Measurements from ENCODE around the gene KCTD20.

Gene KCTD20

GRCh38 chr6:36499918-36500317 is 57.1 kb downstream of the KCTD20 start:
- no peak for DNase-seq

- DNase-seq, result no peak
These were observed 58.9 kb downstream of the KCTD20 start for GRCh38 chr6:36501686-36502085.

GRCh38 chr6:36504181-36504580 is 61.4 kb downstream of the KCTD20 start:
- DNase-seq, result no peak

- DNase-seq, result no peak
These were observed 62.2 kb downstream of the KCTD20 start for GRCh38 chr6:36504982-36505381.

GRCh38 chr6:36505744-36506534 is 63.1 kb downstream of the KCTD20 start:
- DNase-seq, result no peak

- no peak for DNase-seq
These were observed 63.8 kb downstream of the KCTD20 start for GRCh38 chr6:36506611-36507010.

GRCh38 chr6:36508532-36508931 is 65.7 kb downstream of the KCTD20 start:
- DNase-seq, result no peak

GRCh38 chr6:36510365-36510764 is 67.6 kb downstream of the KCTD20 start:
- no peak for DNase-seq

- peak; percentile 27 for DNase-seq
These were observed 72.0 kb downstream of the KCTD20 start for GRCh38 chr6:36514554-36515456.

GRCh38 chr6:36515844-36516243 is 73.0 kb downstream of the KCTD20 start:
- DNase-seq, result no peak

GRCh38 chr6:36516559-36516958 is 73.8 kb downstream of the KCTD20 start:
- DNase-seq, result no peak

- DNase-seq, result no peak
These were observed 74.2 kb downstream of the KCTD20 start for GRCh38 chr6:36516988-36517387.

GRCh38 chr6:36517408-36517807 is 74.6 kb downstream of the KCTD20 start:
- DNase-seq, result no peak

GRCh38 chr6:36519352-36519751 is 76.6 kb downstream of the KCTD20 start:
- peak; percentile 80 for DNase-seq

GRCh38 chr6:36523451-36523850 is 80.7 kb downstream of the KCTD20 start:
- no peak for DNase-seq

- DNase-seq, result no peak
These were observed 81.2 kb downstream of the KCTD20 start for GRCh38 chr6:36523936-36524499.

GRCh38 chr6:36524871-36525270 is 82.1 kb downstream of the KCTD20 start:
- no peak for DNase-seq

GRCh38 chr6:36525346-36525745 is 82.5 kb downstream of the KCTD20 start:
- DNase-seq, result no peak

- no peak for DNase-seq
These were observed 83.3 kb downstream of the KCTD20 start for GRCh38 chr6:36526066-36526465.

GRCh38 chr6:36533321-36533720 is 90.5 kb downstream of the KCTD20 start:
- DNase-seq, result no peak

GRCh38 chr6:36536873-36537547 is 94.2 kb downstream of the KCTD20 start:
- no peak for DNase-seq

GRCh38 chr6:36539814-36540568 is 97.2 kb downstream of the KCTD20 start:
- DNase-seq, result no peak
